ENCODE measurements around the gene MIEN1. TPM values are rescaled to one million over a fixed set of nuclear protein-coding genes. Genes with fewer than 3 reads are reported as not detected.
A peak's percentile ranks its signal among the peaks of the same experiment; 100 is the strongest.

Gene MIEN1
- total and polyA plus RNA-seq, 2 of the 13 experiments (the other 11 are each of a cell fraction or from before 2014, with no cell fraction given), result 40.6 to 56.6 TPM

- TF ChIP-seq ZBTB20 (CRISPR knock-in tag; IDR thresholded peaks at IDR 0.05; ENCODE audit: borderline replicate concordance, low read depth), result peak; percentile 89; the same call in 1 of the 2 replicates
- TF ChIP-seq ISX (CRISPR knock-in tag; conservative IDR thresholded peaks at IDR 0.05), result no peak
- TF ChIP-seq GZF1 (CRISPR knock-in tag; IDR thresholded peaks at IDR 0.05), result no peak
- peak; percentile 64; the same call in 1 of the 2 replicates for TF ChIP-seq HMG20B (CRISPR knock-in tag; conservative IDR thresholded peaks at IDR 0.05)
- TF ChIP-seq, protein P1, sequence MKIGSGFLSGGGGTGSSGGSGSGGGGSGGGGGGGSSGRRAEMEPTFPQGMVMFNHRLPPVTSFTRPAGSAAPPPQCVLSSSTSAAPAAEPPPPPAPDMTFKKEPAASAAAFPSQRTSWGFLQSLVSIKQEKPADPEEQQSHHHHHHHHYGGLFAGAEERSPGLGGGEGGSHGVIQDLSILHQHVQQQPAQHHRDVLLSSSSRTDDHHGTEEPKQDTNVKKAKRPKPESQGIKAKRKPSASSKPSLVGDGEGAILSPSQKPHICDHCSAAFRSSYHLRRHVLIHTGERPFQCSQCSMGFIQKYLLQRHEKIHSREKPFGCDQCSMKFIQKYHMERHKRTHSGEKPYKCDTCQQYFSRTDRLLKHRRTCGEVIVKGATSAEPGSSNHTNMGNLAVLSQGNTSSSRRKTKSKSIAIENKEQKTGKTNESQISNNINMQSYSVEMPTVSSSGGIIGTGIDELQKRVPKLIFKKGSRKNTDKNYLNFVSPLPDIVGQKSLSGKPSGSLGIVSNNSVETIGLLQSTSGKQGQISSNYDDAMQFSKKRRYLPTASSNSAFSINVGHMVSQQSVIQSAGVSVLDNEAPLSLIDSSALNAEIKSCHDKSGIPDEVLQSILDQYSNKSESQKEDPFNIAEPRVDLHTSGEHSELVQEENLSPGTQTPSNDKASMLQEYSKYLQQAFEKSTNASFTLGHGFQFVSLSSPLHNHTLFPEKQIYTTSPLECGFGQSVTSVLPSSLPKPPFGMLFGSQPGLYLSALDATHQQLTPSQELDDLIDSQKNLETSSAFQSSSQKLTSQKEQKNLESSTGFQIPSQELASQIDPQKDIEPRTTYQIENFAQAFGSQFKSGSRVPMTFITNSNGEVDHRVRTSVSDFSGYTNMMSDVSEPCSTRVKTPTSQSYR (CRISPR knock-in tag; IDR thresholded peaks at IDR 0.05; ENCODE audit: borderline replicate concordance), result peak; percentile 91
- peak; percentile 78; the same call in 1 of the 2 replicates for TF ChIP-seq ZNF556 (CRISPR knock-in tag; IDR thresholded peaks at IDR 0.05; ENCODE audit: borderline replicate concordance)
- TF ChIP-seq RNF2 (conservative IDR thresholded peaks at IDR 0.05; ENCODE audit: low read depth), result no peak
- 0 out of 2 replicates have a peak, but pooled peaks have one; percentile 26 for TF ChIP-seq RELA (CRISPR knock-in tag; IDR thresholded peaks at IDR 0.05)
- peak; percentile 58; the same call in 1 of the 2 replicates for TF ChIP-seq ZNF143 (CRISPR knock-in tag; IDR thresholded peaks at IDR 0.05)
- no peak for TF ChIP-seq ZNF205 (CRISPR knock-in tag; IDR thresholded peaks at IDR 0.05)
- TF ChIP-seq ZFP1 (CRISPR knock-in tag; IDR thresholded peaks at IDR 0.05), result peak; percentile 88
- no peak for TF ChIP-seq THYN1 (CRISPR knock-in tag; IDR thresholded peaks at IDR 0.05; ENCODE audit: borderline replicate concordance, low read depth)
- TF ChIP-seq, protein P2, sequence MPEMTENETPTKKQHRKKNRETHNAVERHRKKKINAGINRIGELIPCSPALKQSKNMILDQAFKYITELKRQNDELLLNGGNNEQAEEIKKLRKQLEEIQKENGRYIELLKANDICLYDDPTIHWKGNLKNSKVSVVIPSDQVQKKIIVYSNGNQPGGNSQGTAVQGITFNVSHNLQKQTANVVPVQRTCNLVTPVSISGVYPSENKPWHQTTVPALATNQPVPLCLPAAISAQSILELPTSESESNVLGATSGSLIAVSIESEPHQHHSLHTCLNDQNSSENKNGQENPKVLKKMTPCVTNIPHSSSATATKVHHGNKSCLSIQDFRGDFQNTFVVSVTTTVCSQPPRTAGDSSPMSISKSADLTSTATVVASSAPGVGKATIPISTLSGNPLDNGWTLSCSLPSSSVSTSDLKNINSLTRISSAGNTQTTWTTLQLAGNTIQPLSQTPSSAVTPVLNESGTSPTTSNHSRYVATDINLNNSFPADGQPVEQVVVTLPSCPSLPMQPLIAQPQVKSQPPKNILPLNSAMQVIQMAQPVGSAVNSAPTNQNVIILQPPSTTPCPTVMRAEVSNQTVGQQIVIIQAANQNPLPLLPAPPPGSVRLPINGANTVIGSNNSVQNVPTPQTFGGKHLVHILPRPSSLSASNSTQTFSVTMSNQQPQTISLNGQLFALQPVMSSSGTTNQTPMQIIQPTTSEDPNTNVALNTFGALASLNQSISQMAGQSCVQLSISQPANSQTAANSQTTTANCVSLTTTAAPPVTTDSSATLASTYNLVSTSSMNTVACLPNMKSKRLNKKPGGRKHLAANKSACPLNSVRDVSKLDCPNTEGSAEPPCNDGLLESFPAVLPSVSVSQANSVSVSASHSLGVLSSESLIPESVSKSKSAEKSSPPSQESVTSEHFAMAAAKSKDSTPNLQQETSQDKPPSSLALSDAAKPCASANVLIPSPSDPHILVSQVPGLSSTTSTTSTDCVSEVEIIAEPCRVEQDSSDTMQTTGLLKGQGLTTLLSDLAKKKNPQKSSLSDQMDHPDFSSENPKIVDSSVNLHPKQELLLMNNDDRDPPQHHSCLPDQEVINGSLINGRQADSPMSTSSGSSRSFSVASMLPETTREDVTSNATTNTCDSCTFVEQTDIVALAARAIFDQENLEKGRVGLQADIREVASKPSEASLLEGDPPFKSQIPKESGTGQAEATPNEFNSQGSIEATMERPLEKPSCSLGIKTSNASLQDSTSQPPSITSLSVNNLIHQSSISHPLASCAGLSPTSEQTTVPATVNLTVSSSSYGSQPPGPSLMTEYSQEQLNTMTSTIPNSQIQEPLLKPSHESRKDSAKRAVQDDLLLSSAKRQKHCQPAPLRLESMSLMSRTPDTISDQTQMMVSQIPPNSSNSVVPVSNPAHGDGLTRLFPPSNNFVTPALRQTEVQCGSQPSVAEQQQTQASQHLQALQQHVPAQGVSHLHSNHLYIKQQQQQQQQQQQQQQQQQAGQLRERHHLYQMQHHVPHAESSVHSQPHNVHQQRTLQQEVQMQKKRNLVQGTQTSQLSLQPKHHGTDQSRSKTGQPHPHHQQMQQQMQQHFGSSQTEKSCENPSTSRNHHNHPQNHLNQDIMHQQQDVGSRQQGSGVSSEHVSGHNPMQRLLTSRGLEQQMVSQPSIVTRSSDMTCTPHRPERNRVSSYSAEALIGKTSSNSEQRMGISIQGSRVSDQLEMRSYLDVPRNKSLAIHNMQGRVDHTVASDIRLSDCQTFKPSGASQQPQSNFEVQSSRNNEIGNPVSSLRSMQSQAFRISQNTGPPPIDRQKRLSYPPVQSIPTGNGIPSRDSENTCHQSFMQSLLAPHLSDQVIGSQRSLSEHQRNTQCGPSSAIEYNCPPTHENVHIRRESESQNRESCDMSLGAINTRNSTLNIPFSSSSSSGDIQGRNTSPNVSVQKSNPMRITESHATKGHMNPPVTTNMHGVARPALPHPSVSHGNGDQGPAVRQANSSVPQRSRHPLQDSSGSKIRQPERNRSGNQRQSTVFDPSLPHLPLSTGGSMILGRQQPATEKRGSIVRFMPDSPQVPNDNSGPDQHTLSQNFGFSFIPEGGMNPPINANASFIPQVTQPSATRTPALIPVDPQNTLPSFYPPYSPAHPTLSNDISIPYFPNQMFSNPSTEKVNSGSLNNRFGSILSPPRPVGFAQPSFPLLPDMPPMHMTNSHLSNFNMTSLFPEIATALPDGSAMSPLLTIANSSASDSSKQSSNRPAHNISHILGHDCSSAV (CRISPR knock-in tag; IDR thresholded peaks at IDR 0.05; ENCODE audit: borderline replicate concordance), result 0 out of 2 replicates have a peak, but pooled peaks have one; percentile 20
- peak; percentile 78 for TF ChIP-seq ZNF589 (CRISPR knock-in tag; conservative IDR thresholded peaks at IDR 0.05)
Measured at GRCh38 chr17:39738983-39739884, 8.9 kb upstream of the MIEN1 start (continued).

Data from HepG2 (cell line).